NCI-H69 (cell line): ENCODE data around the gene PGAP1.

Source experiments
- DNase-seq: peaks from one replicate; lab custom pipeline; 2025; lab: John Stamatoyannopoulos, UW

Gene PGAP1, protein sequence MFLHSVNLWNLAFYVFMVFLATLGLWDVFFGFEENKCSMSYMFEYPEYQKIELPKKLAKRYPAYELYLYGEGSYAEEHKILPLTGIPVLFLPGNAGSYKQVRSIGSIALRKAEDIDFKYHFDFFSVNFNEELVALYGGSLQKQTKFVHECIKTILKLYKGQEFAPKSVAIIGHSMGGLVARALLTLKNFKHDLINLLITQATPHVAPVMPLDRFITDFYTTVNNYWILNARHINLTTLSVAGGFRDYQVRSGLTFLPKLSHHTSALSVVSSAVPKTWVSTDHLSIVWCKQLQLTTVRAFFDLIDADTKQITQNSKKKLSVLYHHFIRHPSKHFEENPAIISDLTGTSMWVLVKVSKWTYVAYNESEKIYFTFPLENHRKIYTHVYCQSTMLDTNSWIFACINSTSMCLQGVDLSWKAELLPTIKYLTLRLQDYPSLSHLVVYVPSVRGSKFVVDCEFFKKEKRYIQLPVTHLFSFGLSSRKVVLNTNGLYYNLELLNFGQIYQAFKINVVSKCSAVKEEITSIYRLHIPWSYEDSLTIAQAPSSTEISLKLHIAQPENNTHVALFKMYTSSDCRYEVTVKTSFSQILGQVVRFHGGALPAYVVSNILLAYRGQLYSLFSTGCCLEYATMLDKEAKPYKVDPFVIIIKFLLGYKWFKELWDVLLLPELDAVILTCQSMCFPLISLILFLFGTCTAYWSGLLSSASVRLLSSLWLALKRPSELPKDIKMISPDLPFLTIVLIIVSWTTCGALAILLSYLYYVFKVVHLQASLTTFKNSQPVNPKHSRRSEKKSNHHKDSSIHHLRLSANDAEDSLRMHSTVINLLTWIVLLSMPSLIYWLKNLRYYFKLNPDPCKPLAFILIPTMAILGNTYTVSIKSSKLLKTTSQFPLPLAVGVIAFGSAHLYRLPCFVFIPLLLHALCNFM

DNA sequence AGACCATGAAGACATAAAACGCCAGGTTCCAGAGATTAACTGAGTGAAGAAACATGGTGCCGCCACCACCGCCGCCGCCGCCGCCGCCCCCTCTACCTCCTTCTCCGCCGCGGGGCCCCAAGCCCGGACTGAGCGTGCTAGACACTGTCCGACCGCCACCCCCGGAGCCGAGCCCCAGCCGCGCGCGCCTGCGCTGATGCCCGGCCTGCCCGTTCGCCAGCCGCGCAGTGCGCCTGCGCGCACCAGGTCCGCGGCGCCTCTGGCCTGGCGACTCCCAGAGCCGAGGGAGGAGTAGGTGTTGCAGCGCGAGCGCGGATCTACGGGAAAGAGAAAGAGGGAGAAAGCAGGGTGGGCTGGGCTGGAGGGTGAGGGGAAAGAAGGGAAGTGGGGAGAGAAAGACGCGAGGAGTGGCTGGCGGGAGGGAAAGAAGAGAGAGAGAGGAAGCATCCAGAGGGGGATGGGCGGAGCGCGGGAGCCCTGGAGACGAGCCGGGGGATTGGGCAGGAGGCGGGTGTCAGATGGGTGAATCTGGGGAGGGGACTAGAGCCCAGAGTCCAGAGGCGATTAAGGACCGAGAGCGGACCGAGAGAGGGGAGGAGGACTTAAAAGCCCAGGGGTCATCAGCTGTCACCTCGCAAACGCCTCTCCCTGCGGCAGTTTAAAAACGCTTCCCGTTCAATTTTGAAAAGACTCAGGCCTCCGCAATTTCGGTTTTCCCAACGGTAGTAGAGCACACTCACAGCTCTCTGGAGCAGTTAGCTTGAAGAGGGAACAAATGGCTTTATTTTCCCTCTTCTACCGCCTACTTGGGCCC is at the start of gene PGAP1:
Gene PGAP1, minus strand, starts transcription at position 146 of the 814 bp plus-strand sequence. Its CDS starts 91 bp downstream, at position 55.
- DNase-seq = peak; percentile 99

DNA sequence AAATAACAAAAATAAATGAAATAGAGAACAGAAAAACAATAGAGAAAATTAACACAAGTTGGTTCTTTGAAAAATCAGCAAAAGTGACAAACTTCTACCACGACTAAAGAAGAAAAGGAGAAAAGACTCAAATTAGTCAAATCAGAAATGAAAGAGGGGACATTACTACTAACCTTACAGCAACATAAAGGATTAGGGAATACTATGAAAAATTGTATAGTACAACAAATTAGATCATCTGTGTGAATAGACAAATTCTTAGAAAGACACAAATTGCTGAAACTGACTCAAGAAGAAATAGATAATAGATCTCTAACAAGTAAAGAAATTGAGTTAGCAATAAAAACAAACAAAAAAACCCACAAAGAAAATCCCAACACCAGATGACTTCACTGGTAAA is 48.5 kb upstream of the PGAP1 start:
- DNase-seq = no peak

DNA sequence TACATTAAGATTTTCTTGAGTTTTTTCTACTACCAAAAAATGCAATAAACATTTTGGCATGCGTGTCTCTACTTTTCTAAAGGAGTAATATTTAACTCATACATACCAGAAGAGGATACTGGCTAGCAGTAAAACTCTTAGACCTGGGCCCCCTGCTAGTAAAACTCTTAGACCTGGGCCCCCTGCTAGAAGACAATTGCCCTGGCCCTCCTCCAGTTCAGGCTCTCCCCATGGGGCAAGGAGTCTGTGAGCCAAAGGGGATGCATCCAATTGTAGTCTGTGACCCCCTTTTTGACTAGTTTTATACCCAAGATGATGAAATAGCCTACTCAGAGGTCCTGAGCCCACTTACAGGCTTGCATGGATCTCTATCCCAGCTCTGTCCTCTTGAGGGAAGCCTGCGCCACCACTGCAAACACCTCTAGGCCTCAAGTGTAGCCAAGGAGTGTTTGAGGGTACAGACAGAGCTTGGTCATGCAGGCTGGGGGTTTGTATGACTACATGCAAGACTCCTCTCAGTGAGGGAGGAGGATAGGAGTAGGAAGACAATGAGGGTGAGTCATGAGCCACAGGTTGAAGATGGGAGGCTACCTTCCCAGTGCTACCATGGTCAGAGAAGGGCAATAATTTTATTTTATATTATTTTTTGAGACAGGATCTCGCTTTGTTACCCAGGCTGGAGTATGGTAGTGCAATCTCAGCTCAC is 45.2 kb upstream of the PGAP1 start:
- peak; percentile 24 for DNase-seq

DNA sequence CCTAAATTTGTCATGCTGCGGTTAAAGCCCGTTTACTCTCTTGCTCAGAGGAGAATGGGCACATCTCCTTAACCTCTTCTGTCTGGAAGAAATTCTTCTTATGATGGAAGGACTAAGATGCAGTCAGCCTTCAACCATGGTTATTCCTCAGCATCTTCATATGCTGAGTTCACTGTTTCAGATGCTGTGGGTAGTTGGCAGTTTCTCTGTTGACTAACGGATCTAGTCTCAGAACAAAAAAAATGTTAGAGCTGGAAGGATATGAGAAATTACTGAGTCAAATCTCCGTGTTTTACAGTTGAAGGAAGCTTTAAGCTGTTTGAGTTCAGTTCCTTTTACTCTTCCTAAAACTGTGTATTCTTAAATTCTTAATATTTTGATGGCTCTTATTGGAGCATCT is 43.6 kb upstream of the PGAP1 start:
- no peak for DNase-seq

DNA sequence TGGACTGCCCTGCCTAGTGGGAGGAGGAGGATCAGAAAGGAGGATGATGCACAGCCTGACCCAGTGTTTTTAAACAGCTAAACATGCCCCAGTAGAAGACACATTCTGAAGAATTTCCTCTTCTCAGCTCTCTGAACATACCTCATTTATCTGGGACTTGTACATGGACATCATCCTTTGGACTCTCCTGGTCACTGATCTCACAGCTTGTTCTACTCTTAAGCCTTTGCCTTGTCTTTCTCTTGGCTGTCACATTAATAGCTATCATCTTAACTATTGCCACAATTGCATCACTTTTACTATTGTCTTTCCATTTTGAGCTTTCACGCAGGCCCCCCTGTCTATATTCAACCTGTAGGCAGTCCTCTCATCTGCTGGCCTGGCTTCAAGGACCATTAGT is 42.0 kb upstream of the PGAP1 start:
- no peak for DNase-seq

DNA sequence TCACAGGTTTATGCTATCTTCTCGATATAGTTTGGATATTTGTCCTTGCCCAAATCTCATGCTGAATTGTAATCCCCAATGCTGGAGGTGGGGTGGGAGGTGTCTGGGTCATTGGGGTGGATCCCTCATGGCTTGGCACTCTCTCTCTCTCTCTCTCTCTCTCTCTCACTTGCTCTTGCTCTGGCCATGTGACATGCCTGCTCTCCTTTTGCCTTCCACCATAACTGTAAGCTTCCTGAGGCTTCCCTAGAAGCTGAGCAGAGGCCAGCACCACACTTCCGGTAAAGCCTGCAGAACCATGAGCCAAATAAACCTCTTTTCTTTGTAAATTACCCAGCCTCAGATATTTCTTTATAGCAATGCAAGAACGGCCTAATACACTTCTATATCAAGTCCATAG is 41.3 kb upstream of the PGAP1 start:
- no peak for DNase-seq

DNA sequence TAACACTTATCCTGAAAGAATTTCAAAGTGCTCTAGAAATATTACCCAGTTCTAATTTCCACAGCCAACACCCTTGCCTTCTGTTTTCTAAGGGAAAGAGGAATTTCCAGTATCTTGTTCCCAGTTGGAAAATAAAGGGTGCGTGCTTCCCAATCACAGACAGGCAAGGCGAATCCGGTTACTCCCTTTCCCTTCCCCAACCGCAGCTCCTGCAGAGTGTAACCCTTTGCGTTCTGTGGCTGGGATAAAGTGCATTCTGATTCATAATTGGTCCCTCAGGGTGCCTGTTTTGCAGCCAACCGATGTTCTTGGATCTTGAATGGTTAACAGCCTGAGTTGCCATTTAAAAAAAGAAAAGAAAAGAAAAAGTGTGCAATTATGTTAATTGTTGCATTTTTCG is 40.6 kb upstream of the PGAP1 start:
- DNase-seq = no peak

DNA sequence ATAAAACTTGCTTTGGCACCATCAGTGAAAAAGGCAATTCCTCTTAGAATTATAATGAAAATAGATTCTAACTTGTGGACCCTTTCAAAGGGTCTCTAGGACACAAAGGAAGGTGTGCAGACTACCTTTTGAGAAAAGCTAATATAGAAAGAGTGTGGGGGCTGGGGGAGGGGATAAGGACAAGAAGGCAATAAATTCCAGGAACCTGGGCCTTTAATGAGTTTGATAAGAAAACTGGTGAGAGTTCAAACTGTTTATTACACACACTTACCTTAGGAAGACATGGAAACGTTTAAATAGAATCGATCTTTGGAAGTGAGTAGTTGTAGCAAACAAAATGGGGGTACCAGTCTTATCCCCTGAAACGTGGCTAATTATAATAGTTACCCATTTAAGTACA is 39.6 kb upstream of the PGAP1 start:
- no peak for DNase-seq

DNA sequence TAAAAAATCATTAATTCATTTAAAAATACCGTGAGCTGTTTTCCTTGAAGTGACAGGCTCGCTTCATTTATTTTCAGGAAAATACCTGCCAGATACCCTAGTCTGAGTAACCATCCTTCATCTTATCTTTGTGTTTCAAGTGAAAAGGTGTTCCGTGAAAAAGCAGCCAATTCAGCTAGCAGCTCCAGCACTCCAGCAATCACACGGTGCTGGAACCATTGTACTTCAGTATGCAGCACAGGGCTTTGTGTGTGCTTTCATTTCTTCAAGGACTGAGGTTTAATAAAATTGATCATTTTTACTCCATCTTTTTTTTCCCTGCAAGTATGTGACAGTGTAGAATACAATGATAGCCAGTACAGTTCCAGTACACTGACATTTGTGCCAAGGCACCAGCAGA is 39.1 kb upstream of the PGAP1 start:
- peak; percentile 55 for DNase-seq

DNA sequence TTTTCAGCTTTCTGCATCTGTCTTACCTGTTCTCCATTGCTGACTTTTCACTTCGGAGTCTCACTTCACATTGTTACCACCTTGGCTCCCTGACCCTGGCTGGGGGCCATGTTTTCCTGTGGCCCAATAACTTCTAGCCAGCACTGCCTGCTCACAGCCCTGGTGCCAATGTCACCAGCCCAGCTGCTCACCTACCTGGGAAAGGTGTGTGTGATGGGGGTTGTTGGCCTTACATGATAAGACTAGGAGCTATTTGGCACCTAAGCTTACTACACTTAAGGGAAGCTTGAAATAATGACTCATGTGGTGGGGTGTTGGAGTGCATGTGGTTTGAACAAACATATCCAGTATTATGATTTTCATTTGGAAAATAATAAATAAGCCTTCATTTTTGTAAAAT is 37.5 kb upstream of the PGAP1 start:
- peak; percentile 65 for DNase-seq

DNA sequence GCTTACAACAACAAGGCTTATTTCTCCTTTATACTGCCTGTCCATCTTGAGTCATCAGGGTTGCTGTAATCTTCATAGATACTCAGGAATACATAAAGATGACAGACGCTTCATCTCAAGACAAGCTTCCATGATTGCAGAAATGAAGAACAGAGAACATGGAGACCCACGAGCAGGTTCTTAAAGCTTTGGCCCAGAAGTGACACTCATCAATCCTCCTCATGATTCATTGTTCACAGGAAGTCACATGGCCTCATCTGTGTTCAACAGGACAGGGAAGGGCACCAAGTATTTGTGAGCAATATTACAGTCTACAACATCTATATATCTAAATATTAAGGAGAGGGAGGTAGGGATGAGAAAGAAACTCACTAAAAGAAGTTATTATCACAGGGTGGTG is 36.5 kb upstream of the PGAP1 start:
- DNase-seq = no peak

DNA sequence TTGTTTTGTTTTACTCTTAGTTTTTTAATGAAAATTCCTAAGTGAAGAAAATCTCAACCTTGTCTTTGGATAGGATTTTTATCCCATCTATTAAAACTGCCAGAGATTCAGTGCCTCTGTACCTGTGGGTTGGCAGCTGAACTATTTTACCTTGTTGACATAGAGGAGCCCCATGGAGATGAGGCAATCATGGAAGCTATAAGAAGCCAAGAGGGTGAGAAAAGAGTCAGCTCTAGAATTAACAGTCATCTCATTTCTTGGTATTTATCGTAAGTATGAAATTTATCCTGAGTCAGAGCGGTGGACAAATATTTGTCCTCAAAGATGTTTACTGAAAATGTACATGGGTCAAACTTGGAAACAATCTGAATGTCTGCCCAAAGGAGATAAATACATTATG is 35.8 kb upstream of the PGAP1 start:
- DNase-seq = peak; percentile 21

DNA sequence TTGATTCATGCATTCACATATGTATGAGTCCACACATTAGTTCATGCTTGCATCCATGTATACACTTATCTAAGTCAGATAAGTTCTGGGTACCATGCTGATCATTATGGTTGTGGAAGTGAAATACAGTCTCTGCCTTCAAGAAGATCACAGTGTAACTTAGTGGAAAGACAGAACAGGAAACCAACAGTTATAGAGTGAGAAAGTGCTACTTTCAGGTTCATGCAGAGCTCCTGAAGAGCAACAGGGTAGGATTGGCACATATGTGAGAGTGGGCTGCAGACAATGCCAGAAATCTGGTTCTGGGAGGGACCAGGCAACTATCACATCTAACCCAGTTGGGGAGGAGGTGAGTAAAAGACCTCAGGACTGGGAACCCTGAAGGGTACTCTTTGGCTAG is 35.4 kb upstream of the PGAP1 start:
- DNase-seq = peak; percentile 8

DNA sequence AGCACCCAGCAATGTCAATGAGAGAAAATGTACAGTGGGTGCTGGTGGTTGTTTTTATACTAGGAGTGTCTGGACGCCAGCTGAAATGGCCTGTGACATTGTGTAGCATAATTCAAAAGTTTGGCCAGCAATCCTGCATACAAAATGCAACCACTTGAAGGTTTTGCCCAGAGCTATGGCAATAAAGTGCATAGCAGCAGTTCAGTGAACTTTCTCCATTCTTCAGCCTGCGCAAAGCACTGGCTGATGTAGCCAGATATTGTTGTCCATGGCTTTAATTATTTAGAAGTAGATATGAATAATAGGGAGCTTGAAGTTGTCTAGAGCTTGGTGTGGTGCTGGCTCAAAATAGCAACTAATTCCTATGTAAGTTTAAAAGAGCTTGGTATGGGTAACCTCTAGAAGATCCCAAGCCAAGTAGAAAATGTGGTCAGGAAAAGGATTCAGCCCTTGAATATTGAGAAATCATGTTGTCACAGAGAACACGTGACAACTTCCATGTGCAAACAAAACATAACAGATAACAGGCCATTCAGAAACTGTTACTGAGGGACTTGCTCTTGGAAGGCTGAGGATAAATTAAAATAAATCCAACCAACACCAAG is 33.3 kb upstream of the PGAP1 start:
- peak; percentile 5 for DNase-seq

DNA sequence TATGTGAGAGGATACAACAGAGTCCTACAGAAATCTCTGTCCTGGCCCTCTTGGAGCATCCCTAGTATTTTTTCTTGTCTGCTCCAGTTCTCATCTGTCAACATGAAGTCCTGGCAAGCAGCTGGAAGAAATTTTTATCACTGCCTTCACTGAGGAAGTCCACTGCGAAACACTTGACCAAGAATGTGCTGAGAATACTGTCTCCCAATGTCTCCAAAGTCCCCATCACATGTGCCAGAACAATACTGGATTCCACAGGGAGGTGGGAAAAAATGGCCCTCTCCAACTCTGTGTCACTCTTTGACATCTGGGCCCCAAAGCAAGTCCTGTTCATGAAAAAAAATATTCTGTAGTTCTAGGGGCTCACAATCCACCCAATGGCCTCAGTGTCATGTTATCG is 32.8 kb upstream of the PGAP1 start:
- DNase-seq = peak; percentile 17

DNA sequence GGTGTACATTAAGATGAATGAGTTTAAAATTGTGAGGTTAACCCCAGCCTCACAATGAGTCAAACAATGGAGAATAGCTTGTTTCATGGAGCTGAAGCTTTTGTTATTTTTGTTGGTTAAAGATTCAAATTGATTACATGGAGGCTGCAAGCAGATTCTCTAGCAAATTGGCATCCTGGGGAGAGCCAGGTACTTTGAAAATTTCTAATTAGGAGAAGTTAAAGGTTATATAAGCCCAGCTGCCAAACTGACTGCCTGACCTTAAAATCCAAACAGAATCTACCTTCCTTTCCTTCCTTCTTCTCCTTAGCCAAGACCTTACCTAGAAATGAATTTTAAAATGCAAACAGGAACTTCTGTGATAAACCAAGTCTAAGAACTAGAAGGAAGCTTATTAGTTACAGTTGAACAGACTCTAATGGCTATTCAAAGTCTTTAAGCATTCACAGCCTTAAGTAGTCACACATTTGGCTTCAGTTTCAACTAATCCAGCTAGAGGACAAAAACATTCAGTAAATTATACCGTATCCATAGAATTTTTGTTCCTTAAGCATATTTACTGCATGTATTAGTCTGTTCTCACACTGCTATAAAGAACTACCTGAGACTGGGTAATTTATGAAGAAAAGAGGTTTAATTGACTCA is 31.5 kb upstream of the PGAP1 start:
- DNase-seq = peak; percentile 70

DNA sequence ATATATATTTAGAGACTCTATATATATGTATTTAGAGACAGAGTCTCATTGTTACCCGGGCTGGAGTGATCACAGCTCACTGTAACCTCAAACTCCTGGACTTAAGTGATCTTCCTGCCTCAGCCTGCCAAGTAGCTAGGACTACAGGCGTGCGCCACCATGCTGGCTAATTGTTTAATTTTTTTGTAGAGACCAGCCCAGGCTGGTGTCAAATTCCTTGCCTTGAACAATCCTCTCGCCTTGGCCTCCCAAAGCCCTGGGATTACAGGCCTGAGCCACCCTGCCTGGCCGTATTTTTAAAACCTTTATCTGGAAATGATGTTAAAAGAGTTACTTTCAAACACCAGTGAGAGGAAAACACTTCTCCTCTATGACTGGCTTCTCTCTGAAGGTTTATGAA is 30.9 kb upstream of the PGAP1 start:
- peak; percentile 55 for DNase-seq

DNA sequence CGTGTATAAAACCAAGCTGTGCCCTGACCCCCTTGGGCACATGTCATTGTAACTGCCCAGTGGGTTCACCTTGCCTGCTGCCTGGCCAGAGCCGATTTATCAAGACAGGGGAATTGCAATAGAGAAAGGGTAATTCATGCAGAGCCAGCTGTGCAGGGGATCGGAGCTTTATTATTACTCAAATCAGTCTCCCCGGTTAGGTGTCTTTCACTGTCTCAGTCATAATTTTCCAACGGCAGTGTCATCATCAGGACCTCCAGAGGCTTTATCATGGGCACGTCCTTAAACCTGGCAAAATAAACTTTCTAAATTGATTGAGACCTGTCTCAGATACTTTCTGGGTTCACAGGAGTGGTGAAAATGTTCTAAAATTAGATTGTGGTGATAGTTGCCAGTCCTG is 29.6 kb upstream of the PGAP1 start:
- DNase-seq = peak; percentile 40

DNA sequence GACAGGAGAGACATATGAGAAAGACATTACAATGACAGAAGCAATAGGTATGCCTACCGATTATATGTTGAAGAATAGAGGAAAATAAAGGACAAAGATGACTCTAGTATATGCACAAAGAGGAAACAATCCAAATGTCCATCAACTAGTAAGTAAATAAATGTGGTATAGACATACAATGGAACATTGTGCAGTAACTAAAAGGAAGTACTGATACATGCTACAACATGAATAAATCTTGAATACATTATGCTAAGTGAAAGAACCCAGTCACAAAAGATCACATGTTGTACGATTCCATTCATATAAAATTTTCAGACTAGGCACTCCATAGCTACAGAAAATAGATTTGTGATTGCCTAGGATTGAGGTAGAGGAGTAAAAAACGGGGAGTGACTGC is 28.5 kb upstream of the PGAP1 start:
- DNase-seq = peak; percentile 2

DNA sequence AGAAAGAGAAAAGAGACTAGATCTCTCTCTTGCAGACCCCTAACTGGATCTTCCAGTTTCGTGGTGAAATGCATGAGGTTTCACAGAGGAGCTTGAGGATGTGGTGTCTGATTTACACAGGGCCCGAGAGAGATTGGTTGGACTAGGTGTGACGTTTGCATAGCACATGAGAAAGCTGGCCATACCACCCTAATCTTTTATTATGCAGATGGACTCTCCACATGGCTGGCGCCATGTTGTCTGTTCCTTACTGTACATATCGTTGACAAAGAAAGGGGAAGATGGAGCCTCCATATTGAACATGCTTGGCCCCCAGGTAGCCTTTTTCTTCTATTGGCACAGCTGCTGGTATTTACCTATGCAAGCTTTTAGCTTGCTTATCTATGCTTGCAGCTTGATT is 27.5 kb upstream of the PGAP1 start:
- DNase-seq = peak; percentile 76

DNA sequence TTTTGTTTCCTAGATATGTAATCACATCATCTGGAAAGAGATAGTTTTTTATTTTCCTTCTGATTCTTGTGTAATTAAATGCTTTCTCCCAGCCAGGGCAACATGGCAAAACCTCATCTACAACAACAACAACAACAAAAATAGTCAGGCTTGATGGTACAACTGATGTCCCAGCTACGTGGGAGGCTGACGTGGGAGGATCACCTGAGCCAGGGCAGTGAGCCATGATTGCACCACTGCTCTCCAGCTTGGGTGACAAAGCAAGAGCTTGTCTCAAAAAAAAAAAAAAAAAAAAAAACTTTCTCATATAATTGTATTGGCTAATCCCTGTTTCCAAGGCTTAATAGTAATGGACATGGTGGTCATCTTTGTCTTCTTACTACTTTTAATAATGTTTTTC is 26.4 kb upstream of the PGAP1 start:
- DNase-seq = no peak
